G401.6 (cell line): ENCODE measurements around the gene TRIM6.
"Not testable (repeated sequence)": the region's sequence is repeated elsewhere in the genome, so short reads cannot be mapped to it uniquely, and the experiment has no call there.

Source experiments
- FAIRE-seq: peaks from 2 replicates; lab custom pipeline; 2012; peaks lifted over from hg19 to GRCh38; lab: Jason Lieb, UNC

TRIM6 gene

DNA sequence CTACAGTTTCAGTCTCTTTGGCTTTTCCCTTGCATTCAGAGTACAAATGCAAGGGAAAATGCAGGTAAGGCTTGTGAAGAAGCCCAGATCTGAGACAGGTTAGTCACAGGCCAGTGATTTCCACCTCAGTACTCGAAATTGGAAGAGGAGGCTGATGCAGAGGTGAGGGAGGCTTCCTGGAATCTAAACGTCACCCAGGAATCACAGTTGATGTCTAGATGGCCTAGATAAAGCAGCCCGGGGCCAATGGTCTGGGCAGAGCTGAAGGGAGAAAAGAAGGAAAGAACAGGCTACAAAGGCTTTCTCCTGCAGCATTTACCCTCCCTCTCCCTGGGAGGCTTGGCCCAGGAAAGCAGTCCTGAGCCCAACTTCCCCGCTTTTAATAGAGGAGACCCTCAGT lies 8.5 kb downstream of the TRIM6 start:
- FAIRE-seq: no peak

- no peak for FAIRE-seq
Measured at GRCh38 chr11:5605849-5606248, 9.4 kb downstream of the TRIM6 start.

DNA sequence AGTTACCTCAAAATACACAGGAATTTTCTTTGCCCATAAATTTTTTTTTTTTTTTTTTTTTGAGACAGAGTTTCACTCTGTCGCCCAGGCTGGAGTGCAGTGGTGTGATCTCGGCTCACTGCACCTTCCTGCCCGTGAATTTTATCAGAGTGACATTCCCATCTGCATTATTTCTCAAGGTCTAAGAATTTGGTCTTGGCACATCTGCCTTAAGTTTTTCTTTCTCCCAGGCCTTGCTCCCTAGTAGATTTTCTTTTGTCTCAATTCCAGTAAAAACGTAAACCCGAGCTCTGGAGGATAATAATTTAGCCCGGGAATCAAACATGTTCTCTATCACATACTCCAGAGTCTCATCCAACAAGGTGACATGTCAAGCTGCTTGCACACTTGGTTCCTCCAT lies 12.4 kb downstream of the TRIM6 start:
- FAIRE-seq: no peak

DNA sequence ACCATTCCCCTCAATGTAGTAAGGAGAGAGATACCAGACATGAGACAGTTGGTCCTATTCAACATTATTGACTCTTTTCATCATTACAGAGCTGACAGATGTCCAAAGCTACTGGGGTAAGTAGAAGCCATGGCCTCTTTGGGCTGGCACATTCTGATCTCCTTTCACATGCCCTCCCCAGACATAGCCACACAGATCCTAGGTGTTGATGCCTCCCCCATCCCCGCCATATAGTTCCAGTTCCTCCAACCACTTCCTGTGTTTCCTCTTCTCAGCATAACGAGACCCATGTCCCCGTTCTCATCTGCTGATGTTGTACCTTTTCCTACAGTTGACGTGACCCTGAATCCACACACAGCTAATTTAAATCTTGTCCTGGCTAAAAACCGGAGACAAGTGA lies 14.0 kb downstream of the TRIM6 start:
- no peak for FAIRE-seq

- no peak for FAIRE-seq
Measured at GRCh38 chr11:5611627-5612026, 15.2 kb downstream of the TRIM6 start.

GRCh38 chr11:5618807-5619206 lies 22.4 kb downstream of the TRIM6 start:
- no peak for FAIRE-seq

- FAIRE-seq: no peak
Measured at GRCh38 chr11:5620651-5621521, 24.4 kb downstream of the TRIM6 start.

- FAIRE-seq: no peak
Measured at GRCh38 chr11:5621580-5621979, 25.1 kb downstream of the TRIM6 start.

DNA sequence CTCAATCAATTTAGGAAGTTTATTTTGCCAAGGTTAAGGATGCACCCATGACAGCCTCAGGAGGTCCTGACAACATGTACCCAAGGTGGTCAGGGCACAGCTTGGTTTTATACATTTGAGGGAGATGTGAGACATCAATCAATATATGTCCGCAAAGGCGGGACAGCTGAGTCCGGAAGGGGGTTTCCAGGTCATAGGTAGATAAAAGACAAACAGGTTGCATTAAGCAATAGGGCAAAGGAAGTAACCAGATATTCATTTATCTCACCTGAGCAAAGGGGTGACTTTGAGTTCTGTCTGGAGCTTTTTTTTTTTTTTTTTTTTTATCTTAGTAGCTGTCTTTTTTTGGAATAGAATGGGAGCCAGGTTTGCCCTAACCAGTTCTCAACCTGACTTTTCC lies 26.4 kb downstream of the TRIM6 start:
- no peak for FAIRE-seq

DNA sequence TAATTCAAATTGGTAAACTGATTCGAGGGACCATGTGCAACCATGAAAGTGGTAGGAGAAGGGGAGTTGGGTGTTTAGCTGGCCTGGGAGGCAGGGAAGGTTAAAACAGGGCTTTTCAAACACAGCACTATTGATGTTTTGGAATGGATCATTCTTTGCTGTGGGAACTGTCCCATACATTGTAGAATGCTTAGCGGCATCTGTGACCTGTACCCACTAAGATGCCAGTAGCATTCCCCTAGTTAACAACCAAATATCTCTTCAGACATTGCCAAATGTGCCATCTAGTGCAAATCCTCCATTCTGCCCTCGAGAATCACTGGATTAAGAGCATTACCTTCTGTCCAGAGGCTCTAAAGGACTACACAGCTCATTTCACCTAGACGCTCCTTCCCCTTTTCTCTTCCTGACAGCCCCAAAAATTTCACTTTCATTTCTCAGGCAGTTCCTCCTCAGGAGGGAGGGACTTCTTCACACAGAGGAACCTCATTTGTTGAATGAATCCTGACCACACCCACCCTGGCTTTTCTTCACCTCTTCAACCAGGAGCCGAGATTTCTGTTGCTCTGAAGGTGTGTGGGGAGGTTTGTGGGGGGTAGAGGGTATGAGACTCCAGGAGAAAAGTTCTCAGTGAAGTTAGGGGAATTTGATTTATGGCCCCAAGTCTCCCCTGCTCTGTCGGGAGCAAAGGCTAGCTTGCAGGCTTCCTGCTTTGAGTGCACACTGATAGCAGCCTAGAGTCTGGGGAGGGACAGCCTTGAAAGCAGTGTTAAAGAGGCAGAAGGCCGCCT lies 28.2 kb downstream of the TRIM6 start, which contains the start of gene TRIM34:
TRIM34 (plus strand) TSS at position 513 of the 791 bp plus-strand sequence. CDS start 7,331 bp downstream, outside the sequence.
- no peak for FAIRE-seq

GRCh38 chr11:5625281-5625680 lies 28.8 kb downstream of the TRIM6 start:
- FAIRE-seq: no peak

- FAIRE-seq: no peak
Measured at GRCh38 chr11:5626196-5626595, 29.8 kb downstream of the TRIM6 start.

DNA sequence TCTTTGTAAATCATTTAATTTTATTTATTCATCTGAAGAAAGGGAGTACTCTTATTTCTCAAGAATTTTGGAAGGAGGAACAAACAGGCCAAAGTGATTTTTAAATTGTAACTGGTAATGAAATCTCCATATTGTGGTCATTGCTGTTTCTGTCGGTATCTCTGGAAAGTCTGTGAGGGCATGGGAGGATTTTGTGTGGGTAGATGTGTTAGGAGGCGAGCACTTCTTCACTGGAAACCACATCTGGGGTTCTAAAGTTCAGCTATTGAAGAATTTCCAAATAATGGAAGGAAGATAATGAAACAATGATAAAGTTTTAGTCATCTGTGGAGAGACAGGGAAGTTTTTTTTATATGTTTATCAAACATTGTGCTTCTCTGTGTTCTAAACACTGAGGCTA lies 35.0 kb downstream of the TRIM6 start:
- FAIRE-seq: no peak

DNA sequence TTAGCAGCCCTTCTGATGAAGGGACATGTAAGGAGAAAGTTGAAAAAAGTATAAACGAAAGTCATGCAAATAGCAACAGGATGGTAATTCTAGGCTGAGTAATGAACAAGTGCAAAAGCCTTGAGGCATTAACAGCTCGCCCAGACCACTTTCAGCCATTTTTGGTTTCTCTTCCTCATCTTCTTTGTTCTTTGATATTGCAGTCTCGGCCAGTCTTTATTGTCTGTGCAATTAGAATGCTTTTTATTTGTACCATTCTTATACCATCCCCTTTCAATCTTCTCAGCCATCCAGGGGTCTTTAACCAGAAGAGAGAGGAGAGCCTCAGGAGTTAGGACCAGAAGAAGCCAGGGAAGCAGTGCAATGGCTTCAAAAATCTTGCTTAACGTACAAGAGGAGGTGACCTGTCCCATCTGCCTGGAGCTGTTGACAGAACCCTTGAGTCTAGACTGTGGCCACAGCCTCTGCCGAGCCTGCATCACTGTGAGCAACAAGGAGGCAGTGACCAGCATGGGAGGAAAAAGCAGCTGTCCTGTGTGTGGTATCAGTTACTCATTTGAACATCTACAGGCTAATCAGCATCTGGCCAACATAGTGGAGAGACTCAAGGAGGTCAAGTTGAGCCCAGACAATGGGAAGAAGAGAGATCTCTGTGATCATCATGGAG lies 35.7 kb downstream of the TRIM6 start:
- no peak for FAIRE-seq

DNA sequence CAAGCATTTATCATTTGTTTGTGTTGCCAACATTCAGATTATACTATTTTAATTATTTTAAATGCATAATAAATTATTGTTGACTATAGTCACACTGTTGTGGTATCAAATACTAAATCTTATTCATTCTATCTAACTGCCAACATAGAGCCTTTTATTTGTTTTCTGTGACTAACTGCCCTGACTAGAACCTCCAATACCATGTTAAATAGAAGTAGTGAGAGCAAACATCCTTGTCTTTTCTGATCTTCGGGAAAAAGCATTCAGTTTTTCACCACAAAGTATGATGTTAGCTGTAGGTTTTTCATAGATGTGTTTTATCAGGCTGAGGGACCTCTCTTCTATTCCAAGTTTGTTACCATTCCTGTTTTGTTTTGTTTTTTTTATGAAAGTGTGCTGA lies 43.5 kb downstream of the TRIM6 start:
- FAIRE-seq: no peak

DNA sequence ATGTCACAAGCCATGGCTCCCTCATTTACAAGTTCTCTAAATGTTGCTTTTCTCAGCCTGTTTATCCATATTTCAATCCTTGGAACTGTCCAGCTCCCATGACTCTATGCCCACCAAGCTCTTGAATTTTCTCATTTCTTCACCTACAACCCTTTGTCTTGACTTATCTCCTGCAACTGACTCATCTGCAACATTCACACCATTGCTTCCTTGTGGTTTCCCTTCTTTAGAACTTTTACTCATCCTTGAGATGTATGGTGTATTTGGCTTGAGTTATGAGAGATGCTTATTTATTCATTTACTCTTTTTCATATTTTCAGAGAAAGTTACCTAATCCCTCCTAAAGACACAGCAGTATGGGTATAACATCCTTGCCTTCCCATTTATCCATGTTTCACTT lies 47.1 kb downstream of the TRIM6 start:
- no peak for FAIRE-seq

DNA sequence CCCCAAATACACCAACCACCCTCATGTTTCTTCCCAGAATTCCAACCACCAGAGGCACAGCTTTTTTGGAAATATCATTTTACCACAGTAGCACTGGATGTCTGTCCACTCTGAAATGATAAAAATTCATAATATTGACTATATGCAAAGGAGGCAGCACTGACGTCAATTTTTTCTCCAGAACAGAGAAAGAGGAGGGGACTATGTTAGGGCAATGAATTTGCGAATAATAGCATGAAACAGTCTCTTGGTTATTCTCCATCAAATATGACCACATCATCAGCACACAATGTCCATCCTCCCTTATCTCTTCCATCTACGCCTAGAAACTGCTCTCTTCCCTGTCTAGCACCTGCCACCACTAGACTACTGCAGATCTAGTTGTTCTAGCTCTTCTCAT lies 49.7 kb downstream of the TRIM6 start:
- FAIRE-seq: no peak

GRCh38 chr11:5655474-5655873 lies 59.0 kb downstream of the TRIM6 start:
- no peak for FAIRE-seq

GRCh38 chr11:5656956-5657355 lies 60.5 kb downstream of the TRIM6 start:
- FAIRE-seq: not testable (repeated sequence)

DNA sequence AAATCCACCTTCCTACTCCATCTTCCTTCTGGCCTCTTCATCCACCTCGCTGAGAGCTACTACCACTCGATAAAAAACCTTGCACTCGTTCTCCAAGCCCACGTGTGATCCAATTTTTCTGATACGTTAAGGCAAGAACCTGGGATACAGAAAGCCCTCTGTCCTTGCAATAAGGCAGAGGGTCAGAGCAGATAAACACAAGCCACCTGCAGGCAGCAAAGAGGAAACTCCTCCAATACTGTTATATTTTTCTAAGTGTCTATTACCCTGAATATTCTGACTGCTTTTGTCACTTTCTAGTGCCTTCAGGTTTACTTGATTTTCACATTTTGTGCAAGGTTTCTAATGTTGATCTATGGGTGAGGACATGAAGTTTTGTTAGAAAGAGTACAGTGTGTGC lies 61.9 kb downstream of the TRIM6 start:
- no peak for FAIRE-seq
